HG03139 (cell line): ENCODE measurements around the gene GPR180.
A peak's percentile ranks its signal among the peaks of the same experiment; 100 is the strongest.
"Not testable (repeated sequence)": the region's sequence is repeated elsewhere in the genome, so short reads cannot be mapped to it uniquely, and the experiment has no call there.

Experiments
- ATAC-seq: cut with Tn5 transposase; IDR thresholded peaks from one replicate; pipeline ENCODE4 v1.9.1; 2021; ENCODE audit not compliant: unreplicated experiment

The GPR180 gene

GRCh38 chr13:94595950-94596574, 5.6 kb upstream of the GPR180 start, which contains the start of gene TGDS:
Gene TGDS (minus strand): TSS chr13:94596152. CDS start chr13:94596136, 16 bp downstream.
- ATAC-seq, result peak; percentile 96

DNA sequence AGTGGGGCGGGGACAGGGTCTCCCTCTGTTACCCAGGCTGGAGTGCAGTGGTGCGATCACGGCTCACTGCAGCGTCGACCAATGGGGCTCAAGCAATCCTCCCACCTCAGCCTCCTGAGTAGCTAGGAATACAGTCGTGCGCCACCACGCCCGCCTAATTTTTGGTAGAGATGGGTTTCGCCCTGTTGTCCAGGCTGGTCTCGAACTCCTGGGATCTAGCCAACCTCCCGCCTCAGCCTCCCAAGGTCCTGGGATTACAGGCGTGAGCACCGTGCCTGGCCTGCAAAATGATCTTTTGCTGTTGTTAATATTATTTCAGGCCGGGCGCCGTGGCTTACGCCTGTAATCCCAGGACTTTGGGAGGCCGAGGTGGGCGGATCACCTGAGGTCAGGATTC, 5.1 kb upstream of the GPR180 start:
- no peak for ATAC-seq

DNA sequence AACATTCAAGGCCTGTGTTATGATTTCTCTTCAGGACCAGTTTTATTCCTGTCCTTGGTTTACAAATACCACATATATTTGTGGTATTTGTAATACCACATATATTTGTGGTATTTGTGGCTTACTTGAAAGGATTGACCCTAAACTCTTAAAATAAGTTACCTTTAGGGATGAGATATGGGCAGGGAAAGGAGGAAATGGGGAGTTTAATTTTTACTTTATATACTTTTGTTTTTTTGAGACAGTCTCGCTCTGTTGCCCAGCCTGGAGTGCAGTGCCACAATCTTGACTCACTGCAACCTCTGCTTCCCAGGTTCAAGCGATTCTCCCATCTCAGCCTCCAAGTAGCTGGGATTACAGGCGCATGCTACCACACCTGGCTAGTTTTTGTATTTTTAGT, 3.4 kb upstream of the GPR180 start:
- ATAC-seq, result no peak

DNA sequence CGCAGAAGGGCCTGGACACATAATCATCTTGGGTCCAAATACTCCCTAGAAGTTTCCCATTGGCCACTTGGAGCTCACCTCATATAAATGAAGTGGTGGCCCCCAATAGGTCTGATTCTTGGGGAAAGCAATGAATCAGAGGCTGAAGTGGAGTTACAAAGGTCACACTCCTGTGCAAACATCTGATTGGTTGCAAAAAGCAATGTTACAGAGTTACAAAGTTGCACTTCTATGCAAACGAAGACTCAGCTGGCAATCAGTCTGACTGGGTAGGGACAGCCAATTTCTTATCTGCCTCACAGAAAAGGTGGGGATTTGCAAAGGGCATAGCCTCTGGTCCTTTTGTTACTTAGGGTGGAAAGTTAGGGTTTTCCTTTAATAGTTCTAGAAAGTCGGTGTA, 1.8 kb upstream of the GPR180 start:
- ATAC-seq, result no peak

DNA sequence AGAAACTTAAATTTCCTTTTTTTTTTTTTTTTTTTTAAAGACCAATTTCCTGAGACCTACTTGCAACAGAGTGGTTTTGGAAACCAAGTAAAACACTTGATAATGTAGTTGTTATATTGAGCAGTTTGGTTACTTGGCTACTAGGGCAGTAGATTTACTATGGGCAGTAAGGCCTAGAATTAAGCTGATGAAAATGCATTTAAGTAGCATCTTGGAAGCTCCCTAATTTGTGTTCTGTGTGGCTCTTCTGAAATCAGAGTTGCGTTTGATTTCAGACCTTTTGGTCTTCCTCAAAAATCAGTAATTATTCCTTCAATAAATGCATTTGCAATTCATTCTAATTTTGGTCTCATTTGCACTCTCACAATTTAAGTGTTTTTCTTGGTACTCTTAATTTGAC, 810 bp downstream of the GPR180 start:
- no peak for ATAC-seq

- no peak for ATAC-seq
These were observed 5.4 kb downstream of the GPR180 start for GRCh38 chr13:94607056-94607455.

- no peak for ATAC-seq
These were observed 6.3 kb downstream of the GPR180 start for GRCh38 chr13:94607939-94608338.

DNA sequence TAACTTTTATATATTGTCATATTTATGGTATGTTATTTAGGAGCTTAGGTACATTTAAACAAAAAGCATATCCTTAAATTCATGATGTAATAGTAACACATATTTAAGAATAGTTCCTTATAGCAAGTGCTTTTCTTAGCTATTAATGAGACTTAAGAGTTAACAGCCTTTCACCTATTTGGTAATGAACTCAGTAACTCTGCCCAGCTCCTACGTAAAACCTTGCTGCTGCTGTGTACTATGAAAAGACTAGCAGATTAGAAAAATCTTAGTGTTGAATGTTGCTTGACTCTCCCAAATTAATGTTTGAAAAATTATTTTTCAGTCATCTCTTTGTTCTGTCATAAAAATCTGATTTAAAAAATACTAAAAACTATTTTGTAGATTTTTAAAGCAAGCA, 6.9 kb downstream of the GPR180 start:
- ATAC-seq, result no peak

GRCh38 chr13:94609196-94609595, 7.5 kb downstream of the GPR180 start:
- ATAC-seq, result no peak

- ATAC-seq, result no peak
These were observed 8.8 kb downstream of the GPR180 start for GRCh38 chr13:94610475-94610874.

- ATAC-seq, result no peak
These were observed 10.4 kb downstream of the GPR180 start for GRCh38 chr13:94612050-94612449.

- ATAC-seq, result no peak
These were observed 11.4 kb downstream of the GPR180 start for GRCh38 chr13:94613051-94613450.

GRCh38 chr13:94617389-94618000, 15.8 kb downstream of the GPR180 start:
- no peak for ATAC-seq

GRCh38 chr13:94620286-94620896, 18.7 kb downstream of the GPR180 start:
- peak; percentile 78 for ATAC-seq

GRCh38 chr13:94622344-94622743, 20.7 kb downstream of the GPR180 start:
- ATAC-seq, result no peak

DNA sequence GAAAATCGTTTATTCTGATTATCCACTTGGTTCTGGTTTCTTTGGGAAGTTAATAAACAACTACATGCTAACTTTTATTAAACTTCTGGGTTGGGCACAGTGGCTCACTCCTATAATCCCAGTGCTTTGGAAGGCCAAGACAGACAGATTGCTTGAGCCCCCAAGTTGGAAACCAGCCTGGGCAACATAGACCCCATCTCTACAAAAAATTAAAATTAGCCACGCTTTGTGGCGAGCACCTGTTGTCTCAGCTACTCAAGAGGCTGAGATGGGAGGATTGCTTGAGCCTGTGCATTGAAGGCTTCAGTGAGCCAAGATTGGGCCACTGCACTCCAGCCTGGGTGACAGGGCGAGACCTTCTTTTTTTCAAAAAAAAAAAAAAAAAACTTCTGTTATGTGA, 21.7 kb downstream of the GPR180 start:
- ATAC-seq, result no peak

DNA sequence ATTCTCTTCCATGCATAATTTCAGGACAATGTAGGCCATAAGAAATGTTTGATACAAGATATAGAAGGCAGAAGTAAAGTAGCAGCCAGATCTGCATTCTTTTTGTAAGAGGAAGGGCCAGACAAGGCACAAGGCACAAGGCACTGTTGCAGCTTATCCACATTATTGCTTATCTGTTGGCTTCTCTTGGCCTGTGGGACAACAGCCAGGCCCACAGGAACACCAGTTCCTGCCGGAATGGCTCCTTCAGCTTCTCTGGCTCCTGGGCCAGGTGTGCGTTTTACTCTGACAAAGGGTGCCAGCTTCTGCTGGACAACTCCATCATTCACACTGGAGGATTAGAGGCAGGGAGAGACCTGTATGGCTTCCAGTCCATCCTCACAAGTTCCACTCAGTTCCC, 29.2 kb downstream of the GPR180 start:
- no peak for ATAC-seq

GRCh38 chr13:94632226-94632980, 30.7 kb downstream of the GPR180 start:
- no peak for ATAC-seq

- ATAC-seq, result not testable (repeated sequence)
These were observed 34.4 kb downstream of the GPR180 start for GRCh38 chr13:94636096-94636495.

GRCh38 chr13:94636942-94637578, 35.4 kb downstream of the GPR180 start:
- no peak for ATAC-seq

- not testable (repeated sequence) for ATAC-seq
These were observed 36.0 kb downstream of the GPR180 start for GRCh38 chr13:94637677-94638076.
